Esophagus (tissue), 2 donors: ENCODE results near the gene CACNA1H. TPM values are rescaled to one million over a fixed set of nuclear protein-coding genes. Genes with fewer than 3 reads are reported as not detected.

Experiments
- H3K27ac ChIP-seq, 2 donors: one replicate each; pipeline ENCODE4 v1.5.1; 2013; ENCODE audit warnings: low read depth in 2 of 2, mild to moderate bottlenecking in 2 of 2, inconsistent platforms in 1 of 2, low read length in 1 of 2, moderate library complexity in 1 of 2
- H3K27me3 ChIP-seq, 2 donors: one replicate each; pipeline ENCODE4 v1.6.1; 2013; ENCODE audit warnings: low read length in 2 of 2, control low read depth in 1 of 2, mild to moderate bottlenecking in 1 of 2; ENCODE audit not compliant: insufficient read depth in 2 of 2, control insufficient read depth in 1 of 2
- H3K36me3 ChIP-seq, 2 donors: one replicate each; pipeline ENCODE4 v1.6.1; 2013; ENCODE audit warnings: low read length in 1 of 2; ENCODE audit not compliant: control insufficient read depth in 2 of 2, insufficient read depth in 2 of 2
- H3K4me1 ChIP-seq, 2 donors: one replicate each; pipeline ENCODE4 v1.6.1; 2013; ENCODE audit warnings: low read length in 1 of 2; ENCODE audit not compliant: control insufficient read depth in 2 of 2, insufficient read depth in 2 of 2
- H3K4me3 ChIP-seq, 2 donors: one replicate each; pipeline ENCODE4 v1.5.1; 2013; ENCODE audit warnings: low read length in 2 of 2, mild to moderate bottlenecking in 2 of 2, low read depth in 1 of 2, moderate library complexity in 1 of 2
- H3K9me3 ChIP-seq, 2 donors: one replicate each; pipeline ENCODE4 v1.6.1; 2013; ENCODE audit warnings: mild to moderate bottlenecking in 2 of 2, low read depth in 1 of 2, low read length in 1 of 2, moderate library complexity in 1 of 2; ENCODE audit not compliant: control insufficient read depth in 2 of 2, insufficient read depth in 1 of 2
- whole genome bisulfite sequencing, 2 donors: extraction: QIAGEN DNeasy Blood & Tissue Kit; methylation state at CpG; one replicate each; pipeline ENCODE4 v1.1.7; 2013; 5-methylcytosine and 5-hydroxymethylcytosine counted together
- polyA plus RNA-seq, 2 donors: library from polyadenylated mRNA; stranded (reverse); fragments of 200-250 nt; gene quantifications; one replicate each; pipeline ENCODE4 v1.2.3, GENCODE V29; 2013
- donor health status: healthy with polysubstance abuse.
- donor health status: Bipolar disorder and iron deficiency.

Gene CACNA1H
- polyA plus RNA-seq, 2 donors: 6.4 to 6.5 TPM

DNA sequence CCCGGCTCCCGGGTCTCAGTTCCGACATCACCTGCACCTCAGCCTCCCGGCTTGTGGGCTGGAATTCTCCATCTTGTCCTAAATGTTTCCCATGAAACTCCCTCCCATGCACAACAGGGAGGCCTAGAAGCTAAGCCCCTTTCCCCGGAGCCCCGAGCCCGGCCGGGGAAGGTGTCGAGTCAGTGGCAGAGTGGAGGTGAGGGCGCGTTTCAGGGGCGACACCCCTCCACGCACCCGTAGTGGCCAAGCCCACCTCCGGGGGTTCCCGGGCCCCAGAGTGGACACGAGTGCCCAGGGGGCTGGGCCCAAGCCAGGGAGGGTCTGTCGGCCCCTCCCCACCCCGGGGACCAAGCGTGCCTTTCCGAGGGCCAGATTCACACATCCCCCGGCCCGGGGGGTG is 31.9 kb upstream of the CACNA1H start:
- Histone ChIP-seq H3K9me3 (no peaks in the 10 kb centered on the region), H3K27ac (no peak overlapping the region), H3K4me3 (no peak overlapping the region), H3K36me3 (no peaks in the 10 kb centered on the region), H3K4me1 (no peaks in the 10 kb centered on the region), H3K27me3 (no peaks in the 10 kb centered on the region)
- WGBS, 2 donors: 63 to 71% methylated on average over 23 of the region's 23 CpGs

DNA sequence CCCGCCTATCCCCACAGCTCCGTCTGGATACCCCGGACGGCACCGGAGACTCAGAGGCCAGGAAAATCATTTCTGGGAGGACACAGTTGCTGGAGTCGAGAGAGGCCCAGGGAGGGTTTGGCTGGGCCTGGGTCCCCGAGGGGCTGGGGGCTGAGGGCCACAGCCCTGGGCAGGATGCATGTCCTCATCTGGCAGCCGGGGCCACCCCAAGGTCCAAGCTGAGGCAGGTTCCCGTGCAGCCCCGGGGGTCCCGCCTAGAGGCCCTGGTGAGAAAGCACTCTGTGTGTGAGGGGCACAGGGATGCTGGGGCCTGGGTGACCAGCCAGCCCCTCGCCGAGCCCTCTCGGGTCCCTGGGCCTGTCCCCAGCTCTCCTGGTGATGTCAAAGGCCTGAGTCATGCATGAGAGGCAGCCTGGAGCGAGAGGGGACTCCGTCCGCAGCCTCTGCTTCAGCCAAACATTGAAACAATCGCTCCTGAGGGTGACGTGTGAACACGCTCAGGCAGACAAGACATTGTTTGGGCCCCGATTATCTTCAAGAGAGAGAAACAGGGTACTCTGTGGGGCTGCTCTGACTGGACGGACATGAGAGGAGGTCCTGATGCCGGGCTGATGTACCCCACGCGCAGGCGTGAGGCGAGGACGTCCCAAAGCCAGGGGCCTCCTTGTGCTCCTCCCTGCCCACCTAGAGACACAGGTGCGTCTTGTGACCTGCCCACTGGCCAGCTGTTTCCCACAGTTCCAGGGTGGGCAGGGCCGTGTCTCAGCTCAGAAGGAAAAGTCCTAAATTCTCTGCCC is 31.1 kb upstream of the CACNA1H start:
- Histone ChIP-seq H3K36me3 (no peaks in the 10 kb centered on the region), H3K27ac (no peak overlapping the region), H3K4me1 (no peaks in the 10 kb centered on the region), H3K9me3 (no peaks in the 10 kb centered on the region), H3K27me3 (no peaks in the 10 kb centered on the region), H3K4me3 (no peak overlapping the region)
- WGBS, 2 donors: 63 to 66% methylated on average over 30 of the region's 30 CpGs

DNA sequence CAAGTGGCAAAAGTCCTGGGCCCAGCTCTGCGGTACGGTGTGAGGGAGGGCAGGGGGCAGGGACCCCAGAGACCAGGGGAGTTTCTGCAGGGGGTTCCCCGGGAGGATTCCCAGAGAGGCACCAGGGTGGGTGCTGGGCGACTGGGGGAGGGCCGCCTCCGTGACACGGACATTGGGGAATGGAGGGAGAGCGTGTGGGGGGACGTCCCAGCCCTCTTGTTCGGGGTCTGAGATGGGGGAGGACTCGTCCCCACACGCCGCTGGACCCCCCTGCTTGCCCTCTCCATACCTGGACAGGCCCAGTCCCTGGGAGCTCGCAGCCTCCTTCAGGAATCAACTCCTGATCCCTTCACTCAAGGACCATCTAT is 30.5 kb upstream of the CACNA1H start:
- no peaks in the 10 kb centered on the region for H3K4me1 ChIP-seq
- H3K36me3 ChIP-seq: no peaks in the 10 kb centered on the region
- no peak overlapping the region for H3K4me3 ChIP-seq
- 77 to 82% methylated on average over 14 of the region's 14 CpGs for WGBS, 2 donors
- H3K9me3 ChIP-seq: no peaks in the 10 kb centered on the region
- no peaks in the 10 kb centered on the region for H3K27me3 ChIP-seq
- H3K27ac ChIP-seq: no peak overlapping the region

DNA sequence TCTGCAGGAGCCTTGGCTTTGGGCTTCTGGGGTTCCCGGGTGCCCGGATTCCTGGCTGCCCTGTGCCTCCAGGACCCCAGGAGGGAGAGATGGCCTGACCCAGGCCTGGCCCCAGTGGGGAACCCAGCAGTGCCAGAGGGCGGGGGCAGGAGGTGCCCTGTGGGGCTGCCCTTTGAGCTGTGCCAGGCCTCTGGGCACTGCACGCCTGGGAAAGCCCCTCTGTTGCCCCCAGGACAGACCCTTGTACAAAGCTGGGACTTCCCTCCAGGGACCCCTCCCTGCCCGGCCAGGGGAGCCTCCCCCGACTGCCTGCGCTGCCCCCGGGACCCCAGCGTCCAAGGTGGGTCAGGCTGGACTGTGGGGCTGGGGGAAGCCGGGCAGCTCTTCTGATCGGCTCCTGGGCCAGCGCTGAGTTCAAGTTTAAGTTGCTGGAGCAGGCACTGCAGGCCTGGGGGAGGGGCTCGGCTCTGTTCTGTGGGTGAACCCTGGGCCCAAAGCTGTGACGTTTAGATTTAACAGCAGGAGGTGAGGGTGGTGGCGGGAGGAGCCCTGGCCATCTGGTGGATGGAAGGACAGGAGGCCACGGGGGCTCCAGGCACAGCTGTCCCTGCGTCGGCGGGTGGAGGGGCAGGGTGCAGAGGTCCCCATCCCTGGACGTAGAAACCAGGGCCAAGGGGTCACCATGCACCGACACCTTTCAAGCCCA is 29.2 kb upstream of the CACNA1H start:
- no peaks in the 10 kb centered on the region for H3K4me1 ChIP-seq
- H3K4me3 ChIP-seq: no peak overlapping the region
- H3K9me3 ChIP-seq: no peaks in the 10 kb centered on the region
- H3K36me3 ChIP-seq: no peaks in the 10 kb centered on the region
- 67 to 69% methylated on average over 21 of the region's 21 CpGs for WGBS, 2 donors
- H3K27ac ChIP-seq: no peak overlapping the region
- H3K27me3 ChIP-seq: no peaks in the 10 kb centered on the region

DNA sequence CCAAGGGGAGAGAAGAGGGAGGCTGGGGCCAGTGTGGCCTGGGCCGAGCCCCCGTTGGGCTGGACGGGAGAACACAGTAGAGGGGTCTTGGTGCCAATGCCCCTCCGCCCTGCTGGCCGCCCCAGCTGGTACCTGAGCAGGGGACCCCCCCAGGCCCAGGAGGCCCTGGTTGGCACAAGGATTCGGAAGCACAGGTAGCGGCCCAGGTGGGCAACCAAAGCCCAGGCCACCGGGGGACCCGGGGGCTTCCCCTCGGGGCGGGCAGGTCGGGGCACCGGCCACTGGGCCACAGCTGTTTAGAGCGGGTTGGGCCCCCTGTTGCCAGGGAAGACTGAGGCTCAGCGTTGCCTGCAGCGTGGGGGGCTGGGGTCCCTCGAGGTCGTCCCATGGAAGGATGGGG is 28.6 kb upstream of the CACNA1H start:
- no peaks in the 10 kb centered on the region for H3K36me3 ChIP-seq
- no peaks in the 10 kb centered on the region for H3K9me3 ChIP-seq
- no peak overlapping the region for H3K27ac ChIP-seq
- 79 to 84% methylated on average over 18 of the region's 18 CpGs for WGBS, 2 donors
- no peaks in the 10 kb centered on the region for H3K4me1 ChIP-seq
- H3K4me3 ChIP-seq: no peak overlapping the region
- no peaks in the 10 kb centered on the region for H3K27me3 ChIP-seq

DNA sequence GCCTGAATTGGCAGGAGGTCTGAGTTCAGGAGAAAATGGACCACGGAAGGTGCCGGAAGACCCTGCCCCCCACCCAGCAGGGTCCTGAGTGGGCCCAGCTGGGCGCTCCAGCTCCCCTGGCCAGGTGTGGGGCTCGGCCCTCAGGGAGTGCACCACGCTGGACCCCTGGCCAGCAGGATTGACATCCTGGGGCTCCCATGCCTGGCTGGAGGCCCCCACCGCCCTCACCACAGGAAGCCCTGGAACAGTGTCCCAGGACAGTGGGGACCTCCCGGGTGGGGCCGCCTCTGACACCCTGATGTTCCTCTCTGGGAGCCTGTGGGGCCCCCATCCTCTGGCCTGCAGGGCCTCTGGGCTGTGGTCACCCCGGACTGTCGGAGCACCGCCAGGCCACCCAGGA is 28.1 kb upstream of the CACNA1H start:
- H3K4me1 ChIP-seq: no peaks in the 10 kb centered on the region
- H3K4me3 ChIP-seq: no peak overlapping the region
- H3K36me3 ChIP-seq: no peaks in the 10 kb centered on the region
- H3K27ac ChIP-seq: no peak overlapping the region
- no peaks in the 10 kb centered on the region for H3K9me3 ChIP-seq
- 86 to 88% methylated on average over 11 of the region's 11 CpGs for WGBS, 2 donors
- H3K27me3 ChIP-seq: no peaks in the 10 kb centered on the region

DNA sequence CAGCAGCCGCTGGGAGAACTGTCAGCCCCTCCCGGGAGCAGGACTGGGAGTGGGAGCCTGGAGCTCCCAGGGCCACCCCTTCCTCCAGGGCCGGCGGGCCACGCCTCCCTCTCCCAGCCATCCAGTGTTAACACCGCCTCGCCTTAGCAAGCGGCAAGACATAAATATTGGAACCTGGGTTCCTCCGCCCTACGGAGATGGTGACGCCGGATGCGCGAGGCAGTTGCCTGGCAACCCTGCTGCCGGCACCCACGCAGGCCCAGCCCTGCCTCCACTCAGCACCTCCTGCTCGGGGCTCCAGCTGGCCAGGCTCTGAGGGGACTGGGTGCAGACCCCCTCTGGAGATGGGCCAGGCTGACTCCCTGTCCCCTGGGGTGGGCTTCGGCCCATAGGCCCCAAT is 27.4 kb upstream of the CACNA1H start:
- no peak overlapping the region for H3K27ac ChIP-seq
- WGBS, 2 donors: 11 to 29% methylated on average over 18 of the region's 18 CpGs
- H3K4me1 ChIP-seq: no peaks in the 10 kb centered on the region
- no peaks in the 10 kb centered on the region for H3K27me3 ChIP-seq
- H3K4me3 ChIP-seq: no peak overlapping the region
- no peaks in the 10 kb centered on the region for H3K9me3 ChIP-seq
- H3K36me3 ChIP-seq: no peaks in the 10 kb centered on the region

DNA sequence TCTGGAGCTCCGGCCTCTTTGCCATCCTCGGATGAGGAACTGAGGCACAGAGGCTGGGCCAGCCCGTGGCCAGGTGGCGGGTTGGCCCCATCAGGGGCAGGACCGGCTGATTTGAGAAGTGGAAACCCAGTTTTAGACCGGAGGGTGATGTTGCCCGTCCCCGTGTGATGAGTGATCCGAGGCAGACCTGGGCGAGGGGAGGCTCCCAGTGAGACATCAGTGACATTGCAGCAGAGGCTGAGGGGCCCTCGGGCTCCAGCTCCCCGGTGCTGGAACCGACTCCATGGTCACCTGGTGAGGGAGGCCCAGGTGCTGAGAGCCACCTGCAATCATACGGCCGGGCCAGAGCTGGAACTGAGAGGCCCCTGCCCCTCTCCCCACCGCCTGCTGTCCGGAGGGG is 26.9 kb upstream of the CACNA1H start:
- Histone ChIP-seq H3K9me3 (no peaks in the 10 kb centered on the region), H3K4me1 (no peaks in the 10 kb centered on the region), H3K27me3 (no peaks in the 10 kb centered on the region), H3K36me3 (no peaks in the 10 kb centered on the region), H3K4me3 (no peak overlapping the region), H3K27ac (no peak overlapping the region)
- WGBS, 2 donors: 45 to 48% methylated on average over 17 of the region's 17 CpGs

DNA sequence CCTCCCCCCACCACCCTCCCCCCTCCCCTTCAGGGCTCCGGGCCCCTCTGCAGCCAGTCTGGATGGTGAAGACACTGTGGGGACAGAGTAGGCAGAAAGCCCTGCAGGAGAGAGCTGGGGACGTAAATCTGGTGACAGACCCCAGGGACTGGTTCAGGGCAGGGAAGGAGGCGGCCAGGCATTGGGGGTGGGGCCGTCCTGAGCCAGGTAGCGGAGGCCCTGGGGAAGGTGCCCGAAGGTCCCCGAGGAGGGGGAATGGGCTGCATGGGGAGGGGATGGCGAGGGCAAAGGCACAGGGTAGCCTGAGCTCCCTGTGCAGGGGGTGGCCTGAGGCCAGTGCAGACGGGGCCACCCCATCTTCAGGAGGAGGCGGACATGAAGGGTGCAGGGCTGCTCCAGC is 26.3 kb upstream of the CACNA1H start:
- no peaks in the 10 kb centered on the region for H3K36me3 ChIP-seq
- no peaks in the 10 kb centered on the region for H3K27me3 ChIP-seq
- H3K4me1 ChIP-seq: no peaks in the 10 kb centered on the region
- WGBS, 2 donors: 38 to 46% methylated on average over 7 to 10 of the region's 10 CpGs
- H3K4me3 ChIP-seq: no peak overlapping the region
- H3K27ac ChIP-seq: no peak overlapping the region
- H3K9me3 ChIP-seq: no peaks in the 10 kb centered on the region

DNA sequence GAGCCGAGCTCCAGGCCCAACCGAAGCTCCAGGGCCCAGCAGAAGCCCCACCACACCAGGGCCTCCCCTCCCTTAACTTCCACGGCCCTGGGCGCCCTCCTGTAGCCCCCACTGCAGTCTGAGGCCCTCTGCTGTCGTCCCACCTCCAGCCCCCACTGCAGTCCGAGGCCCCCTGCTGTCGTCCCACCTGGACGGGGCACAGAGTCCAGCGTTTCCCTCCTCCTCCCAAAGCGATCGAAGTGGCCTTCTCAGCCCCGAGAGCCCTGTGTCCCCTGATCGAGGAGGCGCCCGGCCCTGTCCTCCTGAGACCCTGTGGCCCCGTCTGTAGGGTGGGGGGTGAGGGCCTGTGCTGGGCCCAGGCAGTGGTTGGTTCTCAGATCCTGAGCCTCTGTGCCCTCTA is 25.8 kb upstream of the CACNA1H start:
- Histone ChIP-seq H3K27ac (no peak overlapping the region), H3K4me3 (no peak overlapping the region), H3K27me3 (no peaks in the 10 kb centered on the region), H3K4me1 (no peaks in the 10 kb centered on the region), H3K9me3 (no peaks in the 10 kb centered on the region), H3K36me3 (no peaks in the 10 kb centered on the region)
- 48 to 49% methylated on average over 14 to 16 of the region's 16 CpGs for WGBS, 2 donors
